Ovary (tissue), 9 donors: ENCODE data around the gene HNRNPUL1. TPM values are rescaled to one million over a fixed set of nuclear protein-coding genes. Genes with fewer than 3 reads are reported as not detected.
"Not testable (repeated sequence)": the region's sequence is repeated elsewhere in the genome, so short reads cannot be mapped to it uniquely, and the experiment has no call there.

ENCODE experiments used
- DNase-seq, 5 donors: peaks; one replicate each; pipeline ENCODE4 v3.0.0-alpha.2; 2019 to 2020
- H3K27ac ChIP-seq, 2 donors: fragments of 200-600 bp; one replicate each; pipeline versions ENCODE4 v1.5.1 to v1.8.0; 2019 to 2022
- H3K27me3 ChIP-seq: fragments of 200-600 bp; one replicate; pipeline ENCODE4 v1.8.0; 2022
- H3K36me3 ChIP-seq: fragments of 200-600 bp; sonication (generic); one replicate; pipeline ENCODE4 v1.5.1; 2019
- H3K4me1 ChIP-seq: one replicate; pipeline ENCODE4 v1.8.1; 2013; ENCODE audit warnings: mild to moderate bottlenecking, moderate library complexity; ENCODE audit not compliant: insufficient read depth
- H3K4me3 ChIP-seq: fragments of 200-600 bp; sonication (generic); one replicate; pipeline ENCODE4 v1.5.1; 2017
- H3K9me3 ChIP-seq, 2 donors: fragments of 200-600 bp in 1 of 2; sonication (generic) in 1 of 2; one replicate each; pipeline versions ENCODE4 v1.5.1 to v1.8.1; 2013 to 2019; ENCODE audit warnings: mild to moderate bottlenecking in 1 of 2, moderate library complexity in 1 of 2
- EP300 ChIP-seq: sonication (generic); formaldehyde crosslinking; IDR thresholded peaks from one replicate; pipeline ENCODE4 v1.6.1; 2017; ENCODE audit warnings: antibody characterized with exemption
- POLR2A ChIP-seq: fragments of 450-650 bp; IDR thresholded peaks from one replicate; pipeline ENCODE4 v1.6.1; 2017; ENCODE audit warnings: antibody characterized with exemption, mild to moderate bottlenecking, moderate library complexity
- WGBS, 3 donors: extraction: QIAGEN DNeasy Blood & Tissue Kit in 1 of 3; methylation state at CpG; one replicate each; pipeline versions ENCODE4 v1.1.5 to v1.1.7; 2013 to 2017; 5-methylcytosine and 5-hydroxymethylcytosine counted together
- intact Hi-C, 4 donors: fragments of 100-400 bp; cut with DNase I; formaldehyde crosslinking; loops; one replicate each; pipeline versions ENCODE4 v1.11.0 to v1.15.1; 2022 to 2023
- polyA plus RNA-seq, 2 donors: library from polyadenylated mRNA; stranded (reverse); fragments of 200-250 nt in 1 of 2; fragments of 350-450 nt in 1 of 2; fragmentation: Illumina TruSeq in 1 of 2; extraction: RNeasy Lipid Tissue Mini Kit (QIAGEN cat#74804) in 1 of 2; gene quantifications; one replicate each; pipeline ENCODE4 v1.2.3, GENCODE V29; 2013 to 2014
- total RNA-seq, 7 donors: library from RNA; depleted of rRNA in 2 of 7; stranded (reverse); fragments of >200 nt in 2 of 7; fragmentation: NEBNext Ultra II Directional in 3 of 7; extraction: Animal tissue kit (Norgen Biotek cat#: 25700) in 3 of 7; gene quantifications; one replicate each; pipeline versions ENCODE4 v1.1.0 to v1.2.4, GENCODE V29; 2016 to 2023
- TF ChIP-seq, protein P1 (sequence below), 3 donors: fragments of 450-650 bp in 2 of 3; fragments of 200-600 bp in 1 of 3; IDR thresholded peaks; one replicate each; pipeline versions ENCODE4 v1.5.1 to v1.8.0; 2016 to 2022; ENCODE audit warnings: antibody characterized with exemption in 3 of 3, mild to moderate bottlenecking in 1 of 3
- donor health status: DM: no; HTN: no; CAD: no; lungs with moderate emphysema.
- donor health status: DM: no; HTN: no; CAD: no.
- donor health status: Bipolar disorder and iron deficiency.
- donor health status: DM: yes; HTN: yes; CAD: no.
- donor health status: DM: no; HTN: no; CAD: no.
- donor health status: DM: yes; HTN: yes; CAD: no.

HNRNPUL1 gene
- total and polyA plus RNA-seq, 9 donors, result 102 to 259 (median 211) TPM

DNA sequence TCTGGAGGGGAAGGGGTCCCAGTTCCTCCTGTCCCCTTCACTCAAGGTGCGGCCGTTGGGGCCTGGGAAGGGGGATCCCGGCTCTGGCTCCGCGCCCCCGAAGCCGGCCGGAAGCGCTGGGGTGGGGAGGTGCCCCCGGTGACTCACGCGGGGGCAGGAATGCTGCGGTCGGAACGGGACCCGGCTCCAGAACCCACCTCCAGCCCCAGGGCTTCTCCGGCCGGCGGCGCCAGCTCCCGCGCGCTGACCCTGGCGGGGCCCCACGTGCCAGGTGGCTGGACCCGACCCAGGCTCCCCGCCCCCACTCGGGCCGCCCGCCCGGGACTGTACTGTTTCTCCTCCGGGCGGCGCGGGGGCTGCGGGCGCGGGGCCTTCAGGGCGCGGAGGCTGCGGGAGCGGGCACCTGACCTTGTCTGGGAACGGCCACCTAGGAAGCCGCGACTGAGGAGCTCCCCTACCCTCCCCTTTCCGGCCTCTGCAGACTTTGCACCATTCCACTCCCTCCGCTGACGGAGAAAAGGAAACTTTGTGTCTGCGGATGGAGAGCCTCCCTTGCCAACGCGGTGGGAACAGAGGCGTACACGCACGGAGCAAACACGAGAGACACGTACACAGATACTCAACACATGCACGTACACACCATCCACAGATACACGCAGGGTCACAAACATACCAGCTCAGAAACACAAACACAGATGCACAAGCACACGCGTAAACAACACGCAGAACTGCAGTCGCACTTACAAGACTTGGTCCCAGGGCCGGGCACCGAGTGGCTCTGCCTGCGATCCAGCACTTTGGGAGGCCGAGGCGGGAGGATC lies 37.9 kb upstream of the HNRNPUL1 start:
- intact Hi-C loops, result no loop called here
- DNase-seq, result peak; percentile 82 to 93 (median 85)
- Histone ChIP-seq H3K27me3 (no peaks in the 10 kb centered on the region), H3K4me1 (peaks cover 6% of the 10 kb centered on the region), H3K9me3 (no peaks in the 10 kb centered on the region), H3K36me3 (no peaks in the 10 kb centered on the region), H3K4me3 (peak overlapping the region; percentile 42), H3K27ac (peak overlapping the region; percentile 65 to 84)
- TF ChIP-seq POLR2A (no peak), EP300 (no peak)
- TF ChIP-seq, protein P1, sequence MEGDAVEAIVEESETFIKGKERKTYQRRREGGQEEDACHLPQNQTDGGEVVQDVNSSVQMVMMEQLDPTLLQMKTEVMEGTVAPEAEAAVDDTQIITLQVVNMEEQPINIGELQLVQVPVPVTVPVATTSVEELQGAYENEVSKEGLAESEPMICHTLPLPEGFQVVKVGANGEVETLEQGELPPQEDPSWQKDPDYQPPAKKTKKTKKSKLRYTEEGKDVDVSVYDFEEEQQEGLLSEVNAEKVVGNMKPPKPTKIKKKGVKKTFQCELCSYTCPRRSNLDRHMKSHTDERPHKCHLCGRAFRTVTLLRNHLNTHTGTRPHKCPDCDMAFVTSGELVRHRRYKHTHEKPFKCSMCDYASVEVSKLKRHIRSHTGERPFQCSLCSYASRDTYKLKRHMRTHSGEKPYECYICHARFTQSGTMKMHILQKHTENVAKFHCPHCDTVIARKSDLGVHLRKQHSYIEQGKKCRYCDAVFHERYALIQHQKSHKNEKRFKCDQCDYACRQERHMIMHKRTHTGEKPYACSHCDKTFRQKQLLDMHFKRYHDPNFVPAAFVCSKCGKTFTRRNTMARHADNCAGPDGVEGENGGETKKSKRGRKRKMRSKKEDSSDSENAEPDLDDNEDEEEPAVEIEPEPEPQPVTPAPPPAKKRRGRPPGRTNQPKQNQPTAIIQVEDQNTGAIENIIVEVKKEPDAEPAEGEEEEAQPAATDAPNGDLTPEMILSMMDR (IDR thresholded peaks at IDR 0.05), result peak in 1 of 3 donors; percentile 50
- WGBS, 3 donors, result 2% methylated on average over 66 to 67 of the region's 67 CpGs

DNA sequence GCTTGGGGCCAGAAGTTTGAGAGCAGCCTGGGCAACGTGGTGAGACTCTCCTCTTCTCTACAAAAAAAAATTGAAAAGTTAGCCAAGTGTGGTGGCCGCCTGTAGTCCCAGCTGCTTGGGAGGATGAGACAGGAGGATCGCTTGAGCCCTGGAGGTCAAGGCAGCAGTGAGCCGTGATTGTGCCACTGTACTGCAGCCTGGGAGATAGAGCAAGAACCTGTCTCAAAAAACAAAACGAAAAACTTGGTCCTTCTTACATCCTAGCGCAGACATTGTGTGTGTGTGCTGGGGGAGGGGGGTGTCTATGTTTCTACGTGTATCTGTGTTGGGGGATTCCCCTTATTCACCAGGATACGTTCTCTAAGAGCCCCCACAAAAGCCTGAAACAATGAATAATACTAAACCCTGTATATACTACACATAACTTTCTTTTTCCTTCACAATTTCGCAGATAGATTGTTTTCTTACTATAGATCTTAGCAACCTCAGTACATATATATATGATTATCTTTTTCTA lies 37.2 kb upstream of the HNRNPUL1 start:
- Histone ChIP-seq H3K9me3 (no peaks in the 10 kb centered on the region), H3K4me3 (peak overlapping the region; percentile 42), H3K36me3 (no peaks in the 10 kb centered on the region), H3K27ac (peak overlapping the region; percentile 65 to 84), H3K27me3 (no peaks in the 10 kb centered on the region), H3K4me1 (peaks cover 6% of the 10 kb centered on the region)
- 49 to 56% (median 54%) methylated on average over 9 of the region's 9 CpGs for WGBS, 3 donors
- no peak for DNase-seq
- intact Hi-C loops, result no loop called here
- TF ChIP-seq EP300, result no peak
- TF ChIP-seq, protein P1 (IDR thresholded peaks at IDR 0.05), result no peak
- TF ChIP-seq POLR2A, result no peak

DNA sequence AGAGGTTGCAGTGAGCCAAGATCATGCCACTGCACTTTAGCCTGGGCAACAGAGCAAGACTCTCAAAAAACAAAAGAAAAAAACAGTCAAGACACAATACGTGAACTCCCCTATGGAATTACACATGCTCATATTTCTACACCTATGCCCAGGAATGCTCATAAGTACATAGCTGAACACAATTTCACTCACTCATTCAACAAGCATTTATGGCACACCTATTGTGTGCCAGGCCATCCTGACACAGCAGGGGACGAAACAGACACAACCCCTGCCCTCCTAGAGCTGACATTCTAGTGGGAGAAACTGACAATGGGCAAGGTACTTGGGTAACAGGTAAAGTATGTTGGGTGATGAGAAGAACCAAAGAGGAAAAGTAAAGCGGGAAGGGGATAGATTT lies 35.7 kb upstream of the HNRNPUL1 start:
- no peak overlapping the region for H3K4me3 ChIP-seq
- no peaks in the 10 kb centered on the region for H3K36me3 ChIP-seq
- no peak for DNase-seq
- H3K27me3 ChIP-seq, result no peaks in the 10 kb centered on the region
- no peak overlapping the region for H3K27ac ChIP-seq
- H3K4me1 ChIP-seq, result peaks cover 6% of the 10 kb centered on the region
- WGBS, 3 donors, result 67 to 79% (median 78%) methylated on average over 3 of the region's 3 CpGs
- intact Hi-C loops, result no loop called here
- TF ChIP-seq, protein P1 (IDR thresholded peaks at IDR 0.05), result no peak
- TF ChIP-seq EP300, result no peak
- TF ChIP-seq POLR2A, result no peak
- no peaks in the 10 kb centered on the region for H3K9me3 ChIP-seq

DNA sequence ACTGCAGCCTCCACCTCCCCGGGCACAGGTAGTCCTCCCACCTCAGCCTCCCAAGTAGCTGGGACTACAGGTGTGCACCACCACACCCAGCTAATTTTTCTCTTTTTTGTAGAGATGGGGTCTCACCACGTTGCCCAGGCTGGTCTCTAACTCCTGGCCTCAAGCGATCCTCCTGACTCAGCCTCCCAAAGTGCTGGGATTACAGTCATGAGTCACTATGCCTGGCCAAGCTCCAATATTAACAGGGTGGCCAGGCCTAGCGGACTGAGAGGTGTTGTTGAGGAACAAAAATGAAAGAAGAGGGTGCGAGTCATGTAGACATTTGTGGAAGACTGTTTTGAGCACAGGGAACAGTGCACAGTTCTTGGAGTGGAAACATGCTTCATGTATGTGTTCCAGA lies 34.8 kb upstream of the HNRNPUL1 start:
- H3K36me3 ChIP-seq, H3K9me3 ChIP-seq, DNase-seq, H3K27ac ChIP-seq, intact Hi-C loops, H3K27me3 ChIP-seq, H3K4me3 ChIP-seq, H3K4me1 ChIP-seq: not testable (repeated sequence)
- 85 to 88% (median 87%) methylated on average over 5 of the region's 5 CpGs for WGBS, 3 donors
